Activated naive CD4-positive, alpha-beta T cell treated with Interleukin-2 at 50 U/mL for 16 hours (primary cell): ENCODE results near the gene OVCH1.

Experiments
- DNase-seq: peaks from one replicate; pipeline ENCODE4 v3.0.0-alpha.2; 2020

The OVCH1 gene

GRCh38 chr12:29497588-29497987, at the start of gene OVCH1:
Gene OVCH1, minus strand, starts transcription at chr12:29497686. Its CDS starts 0 bp downstream, at chr12:29497686.
- DNase-seq, result no peak

GRCh38 chr12:29547151-29547632, 49.7 kb upstream of the OVCH1 start:
- no peak for DNase-seq

- DNase-seq, result no peak
Observed at GRCh38 chr12:29546000-29546399, 48.5 kb upstream of the OVCH1 start.

GRCh38 chr12:29545102-29545467, 47.6 kb upstream of the OVCH1 start:
- no peak for DNase-seq

GRCh38 chr12:29544428-29545101, 47.1 kb upstream of the OVCH1 start:
- DNase-seq, result no peak

DNA sequence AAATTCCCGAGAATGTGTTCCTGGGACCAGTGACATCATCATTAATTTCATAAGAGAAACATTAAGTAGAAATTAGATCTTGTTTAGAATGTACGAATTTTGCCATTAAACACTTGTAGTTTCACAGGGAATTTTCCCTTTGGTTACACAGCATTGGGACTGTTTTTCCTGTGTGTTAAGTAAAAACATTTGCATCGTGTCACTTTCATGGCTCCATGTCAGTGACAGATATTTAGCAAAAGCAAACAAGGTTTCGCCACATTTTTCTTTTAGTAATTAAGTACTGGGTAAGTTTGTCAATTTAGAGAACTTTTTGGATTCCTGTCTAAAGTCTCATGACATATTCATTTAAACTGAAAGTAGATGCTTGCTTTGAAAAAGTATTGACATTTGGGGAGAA, 45.5 kb upstream of the OVCH1 start:
- no peak for DNase-seq

DNA sequence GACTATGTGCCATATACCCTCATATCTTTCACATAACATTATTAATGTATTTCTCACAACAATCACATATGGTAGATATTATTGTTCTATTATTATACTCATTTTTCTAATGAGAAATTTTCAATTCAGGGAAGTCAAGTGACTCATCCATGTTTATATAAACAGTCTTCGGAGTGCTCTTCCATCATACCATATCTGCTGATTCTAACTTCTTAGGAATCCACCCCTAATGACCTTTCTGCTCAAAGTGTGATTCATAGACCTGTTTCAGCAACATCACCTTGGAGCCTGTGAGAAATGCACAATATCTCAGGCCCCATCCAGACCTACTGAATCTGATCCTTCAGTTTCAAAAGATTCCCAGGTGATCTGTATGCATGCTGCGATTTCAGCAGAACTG, 39.8 kb upstream of the OVCH1 start:
- no peak for DNase-seq

DNA sequence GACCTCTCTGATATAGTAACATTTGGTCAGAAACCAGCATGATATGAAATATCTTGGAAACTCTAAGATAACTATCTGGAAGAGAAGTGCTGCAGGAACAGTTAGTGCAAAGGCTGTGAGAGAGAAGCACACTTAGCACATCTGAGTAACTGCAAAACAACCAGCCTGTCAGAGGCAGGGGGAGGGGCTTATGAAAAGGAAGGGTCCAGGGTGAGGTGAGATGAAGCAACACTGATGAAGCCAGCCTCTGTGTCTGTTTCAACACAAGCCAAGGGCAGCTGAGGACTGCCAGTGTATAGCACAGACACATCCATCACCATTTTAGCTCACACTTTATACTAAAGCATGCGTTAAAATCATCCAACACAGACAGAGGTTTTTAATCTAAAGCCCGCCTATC, 37.4 kb upstream of the OVCH1 start:
- no peak for DNase-seq

DNA sequence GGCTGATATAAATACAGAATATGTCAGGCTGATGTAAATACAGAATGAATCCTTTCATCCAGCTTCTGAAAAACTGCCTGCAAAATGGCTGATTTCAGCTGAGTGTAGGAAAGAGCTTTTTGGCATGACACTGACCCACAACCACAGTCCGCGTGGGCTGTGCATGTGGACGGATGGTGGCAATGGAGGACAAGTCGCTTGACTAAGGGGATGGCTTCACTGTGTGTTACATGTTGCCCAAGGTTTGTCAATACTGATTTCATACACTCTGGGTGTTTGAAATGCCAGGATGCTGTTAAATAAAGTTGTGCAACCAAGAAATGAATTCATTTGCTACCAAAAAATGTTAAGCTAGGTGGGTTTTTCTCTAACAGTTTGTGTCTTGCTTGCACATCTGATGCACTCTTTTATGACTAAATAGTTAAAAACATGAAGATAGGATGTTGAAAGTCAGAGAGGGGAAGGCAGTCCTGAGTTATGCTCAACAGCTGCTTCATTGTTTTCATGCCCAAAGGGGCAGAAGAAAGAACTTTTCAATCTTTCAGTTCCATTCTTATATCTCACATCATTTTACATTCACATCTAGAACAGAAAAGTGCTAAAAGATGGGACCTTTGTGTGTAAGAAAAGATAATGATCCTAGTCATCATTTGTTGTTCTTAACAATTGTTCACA, 36.5 kb upstream of the OVCH1 start:
- DNase-seq, result no peak

GRCh38 chr12:29531471-29531870, 34.0 kb upstream of the OVCH1 start:
- DNase-seq, result no peak

- no peak for DNase-seq
Observed at GRCh38 chr12:29530436-29530835, 33.0 kb upstream of the OVCH1 start.

DNA sequence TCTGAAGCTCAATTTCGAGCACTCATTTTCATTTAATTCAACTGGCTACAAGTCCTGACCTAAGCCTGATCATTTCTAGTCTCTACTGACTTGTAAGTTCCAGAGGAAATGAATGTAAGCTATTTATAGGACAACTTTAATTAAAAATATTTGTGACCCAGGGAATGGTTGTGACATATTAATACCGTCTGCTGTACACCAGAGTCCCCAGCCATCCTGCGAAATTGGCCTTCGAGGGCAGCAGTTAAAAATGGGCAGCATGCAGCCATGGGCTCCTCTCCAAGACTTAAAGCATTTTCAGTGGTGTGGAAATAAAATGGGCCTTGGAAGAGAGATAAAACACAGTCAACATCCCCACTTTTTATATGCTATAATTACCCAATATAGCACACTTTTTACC, 30.7 kb upstream of the OVCH1 start:
- DNase-seq, result no peak

DNA sequence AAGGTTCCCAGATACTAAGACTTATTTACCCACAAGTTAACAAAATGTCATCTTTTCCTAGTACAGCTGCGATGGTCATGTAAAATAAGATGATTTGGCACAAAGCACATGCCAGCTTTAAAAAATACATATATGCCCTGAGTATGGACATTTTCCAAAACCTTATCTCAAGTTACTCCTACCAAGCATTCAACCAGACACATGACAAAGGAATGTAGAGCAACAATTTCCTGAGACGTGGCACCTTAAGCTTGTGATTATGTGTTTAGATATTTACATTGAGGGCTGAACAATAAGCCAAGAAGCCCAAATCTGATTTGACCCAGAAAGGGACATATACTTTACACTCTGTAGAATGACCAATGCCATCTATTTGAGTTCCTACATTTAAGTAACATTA, 24.5 kb upstream of the OVCH1 start:
- DNase-seq, result no peak

DNA sequence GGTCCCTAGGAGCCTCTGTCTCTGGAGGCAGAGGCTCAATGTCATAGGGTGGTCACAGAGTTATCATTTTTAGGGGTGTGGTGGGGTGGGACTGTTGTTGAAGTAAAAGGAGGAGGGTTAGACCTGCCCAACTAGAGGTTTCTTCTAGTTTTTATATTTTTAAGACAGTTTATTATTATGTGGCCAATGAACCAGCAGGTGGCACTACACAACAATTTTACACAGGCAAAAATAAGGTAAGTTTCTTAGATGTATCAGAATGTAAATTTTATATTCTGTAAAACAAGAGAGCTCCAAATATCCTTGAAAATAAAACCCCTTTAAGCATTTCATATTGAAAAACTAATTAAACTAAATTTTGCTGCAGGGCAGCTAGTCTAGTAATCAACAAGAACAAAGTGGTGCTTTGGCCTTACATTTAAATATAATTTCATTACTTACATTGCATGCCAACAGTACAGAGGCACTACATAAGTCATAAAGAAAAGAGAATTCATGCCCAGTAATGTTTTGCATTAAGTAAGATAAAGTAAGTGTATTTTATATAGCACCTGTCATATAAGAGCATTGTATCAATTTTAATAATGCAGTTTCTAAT, 22.2 kb upstream of the OVCH1 start:
- DNase-seq, result peak; percentile 7

GRCh38 chr12:29518407-29518806, 20.9 kb upstream of the OVCH1 start:
- DNase-seq, result no peak

DNA sequence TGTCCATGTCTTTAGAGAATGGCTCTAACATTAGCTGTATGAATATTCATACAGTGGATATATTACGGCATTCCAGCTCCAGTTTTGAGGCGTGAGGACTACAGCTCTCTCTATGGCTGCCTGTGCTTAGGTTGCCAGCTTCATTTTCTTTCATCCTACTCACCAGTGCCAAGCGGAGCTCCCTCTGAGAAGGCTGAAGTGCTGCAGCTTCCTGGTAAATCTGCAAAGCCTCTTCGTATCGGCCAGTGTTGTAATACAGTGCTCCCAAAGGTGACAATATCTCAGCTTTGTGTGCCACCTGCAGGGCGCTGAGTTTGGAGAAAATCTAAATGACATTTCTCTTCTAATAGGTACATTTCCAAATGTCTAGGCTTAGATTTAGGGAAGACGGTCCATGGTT, 19.8 kb upstream of the OVCH1 start:
- DNase-seq, result no peak

GRCh38 chr12:29516431-29516875, 19.0 kb upstream of the OVCH1 start:
- no peak for DNase-seq

GRCh38 chr12:29510591-29511185, 13.2 kb upstream of the OVCH1 start:
- DNase-seq, result no peak

GRCh38 chr12:29509503-29509902, 12.0 kb upstream of the OVCH1 start:
- no peak for DNase-seq

DNA sequence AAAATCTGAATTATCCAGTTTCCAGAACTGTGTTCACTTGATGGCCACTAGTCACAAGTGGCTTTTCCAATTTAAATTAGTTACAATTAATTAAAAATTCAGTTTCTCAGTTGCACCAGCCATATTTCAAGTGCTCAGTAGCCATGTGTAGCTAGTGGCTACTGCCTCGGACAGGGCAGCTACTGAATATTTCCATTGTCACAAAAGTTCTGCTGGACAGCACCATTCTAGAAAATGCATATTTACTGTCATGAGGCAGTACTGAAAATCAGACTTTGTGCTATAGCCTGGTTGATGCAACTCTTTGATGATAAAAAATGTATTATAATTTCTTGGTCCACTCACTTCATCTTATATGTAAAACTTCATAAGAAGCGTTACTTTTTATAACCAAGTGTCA, 11.5 kb upstream of the OVCH1 start:
- DNase-seq, result no peak

DNA sequence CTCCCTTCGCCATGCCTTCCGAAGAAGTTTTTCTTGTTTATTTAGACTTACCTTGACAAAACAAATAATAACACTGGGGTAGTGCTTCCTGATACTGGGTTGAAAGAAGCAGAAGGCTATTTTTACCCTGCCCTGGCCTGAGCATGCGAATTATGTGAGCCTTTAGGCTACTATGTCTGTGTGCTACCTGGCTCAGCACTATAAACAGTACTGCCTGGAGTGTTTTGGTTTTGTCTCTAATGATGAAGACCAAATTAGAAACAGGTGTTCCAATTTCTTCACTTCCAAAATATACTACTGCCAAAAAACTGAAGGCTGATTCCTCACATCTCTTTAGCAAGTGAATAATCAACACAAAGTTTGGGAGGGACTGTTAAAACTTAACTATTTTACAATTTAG, 7.6 kb upstream of the OVCH1 start:
- no peak for DNase-seq

- DNase-seq, result no peak
Observed at GRCh38 chr12:29503283-29503682, 5.8 kb upstream of the OVCH1 start.

GRCh38 chr12:29499235-29499634, 1.7 kb upstream of the OVCH1 start:
- no peak for DNase-seq

GRCh38 chr12:29492891-29493290, 4.6 kb downstream of the OVCH1 start:
- DNase-seq, result no peak
